ENCODE data around the gene NRP2. TPM values are rescaled to one million over a fixed set of nuclear protein-coding genes. Genes with fewer than 3 reads are reported as not detected.

NRP2 gene
- total and polyA plus RNA-seq, 10 donors = 3.1 to 49.9 (median 26.2) TPM

- TF ChIP-seq POLR2AphosphoS5 (IDR thresholded peaks at IDR 0.05) (no peak), POLR2A (IDR thresholded peaks at IDR 0.05) (no peak)
- TF ChIP-seq, protein P1, sequence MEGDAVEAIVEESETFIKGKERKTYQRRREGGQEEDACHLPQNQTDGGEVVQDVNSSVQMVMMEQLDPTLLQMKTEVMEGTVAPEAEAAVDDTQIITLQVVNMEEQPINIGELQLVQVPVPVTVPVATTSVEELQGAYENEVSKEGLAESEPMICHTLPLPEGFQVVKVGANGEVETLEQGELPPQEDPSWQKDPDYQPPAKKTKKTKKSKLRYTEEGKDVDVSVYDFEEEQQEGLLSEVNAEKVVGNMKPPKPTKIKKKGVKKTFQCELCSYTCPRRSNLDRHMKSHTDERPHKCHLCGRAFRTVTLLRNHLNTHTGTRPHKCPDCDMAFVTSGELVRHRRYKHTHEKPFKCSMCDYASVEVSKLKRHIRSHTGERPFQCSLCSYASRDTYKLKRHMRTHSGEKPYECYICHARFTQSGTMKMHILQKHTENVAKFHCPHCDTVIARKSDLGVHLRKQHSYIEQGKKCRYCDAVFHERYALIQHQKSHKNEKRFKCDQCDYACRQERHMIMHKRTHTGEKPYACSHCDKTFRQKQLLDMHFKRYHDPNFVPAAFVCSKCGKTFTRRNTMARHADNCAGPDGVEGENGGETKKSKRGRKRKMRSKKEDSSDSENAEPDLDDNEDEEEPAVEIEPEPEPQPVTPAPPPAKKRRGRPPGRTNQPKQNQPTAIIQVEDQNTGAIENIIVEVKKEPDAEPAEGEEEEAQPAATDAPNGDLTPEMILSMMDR (IDR thresholded peaks at IDR 0.05 in 8 of 11, conservative IDR thresholded peaks at IDR 0.05 in 3 of 11) = no peak
- no peaks in the 10 kb centered on the region for H3K36me3 ChIP-seq
- peaks cover 0 to 7% (median 2%) of the 10 kb centered on the region in 6 donors for H3K4me1 ChIP-seq
- WGBS, 5 donors = 78 to 90% (median 83%) methylated on average over 2 of the region's 2 CpGs
- no peak overlapping the region for H3K4me3 ChIP-seq
- H3K27me3 ChIP-seq (replicated peaks in 1 of 7) = no peaks in the 10 kb centered on the region
- H3K9me3 ChIP-seq = no peaks in the 10 kb centered on the region
- intact Hi-C loops (cut with DNase I; ENCODE audit: low total_unique reads) = no loop called here
- no peak for DNase-seq
- no peak overlapping the region for H3K27ac ChIP-seq
Measured at GRCh38 chr2:205665791-205666190, 16.5 kb upstream of the NRP2 start.

- no peaks in the 10 kb centered on the region for H3K36me3 ChIP-seq
- H3K4me1 ChIP-seq = peaks cover 0 to under 1% (median 0%) of the 10 kb centered on the region in 6 donors
- intact Hi-C loops (cut with DNase I; ENCODE audit: low total_unique reads) = loop anchor here (10.0 kb wide), 1 partner anchor 795 kb away; no protein-coding TSS in a partner anchor
- WGBS, 5 donors = 91 to 96% (median 94%) methylated on average over 2 of the region's 2 CpGs
- TF ChIP-seq, protein P1 (IDR thresholded peaks at IDR 0.05 in 8 of 11, conservative IDR thresholded peaks at IDR 0.05 in 3 of 11) = no peak
- TF ChIP-seq POLR2A (IDR thresholded peaks at IDR 0.05) (no peak), POLR2AphosphoS5 (IDR thresholded peaks at IDR 0.05) (no peak)
- H3K4me3 ChIP-seq = no peak overlapping the region
- peaks cover 0 to 4% (median 0%) of the 10 kb centered on the region in 7 donors for H3K27me3 ChIP-seq (replicated peaks in 1 of 7)
- H3K9me3 ChIP-seq = no peaks in the 10 kb centered on the region
- H3K27ac ChIP-seq = no peak overlapping the region
- DNase-seq = no peak
Measured at GRCh38 chr2:205670292-205670691, 12.0 kb upstream of the NRP2 start.

GRCh38 chr2:205673312-205673711 is 9.0 kb upstream of the NRP2 start:
- 58 to 78% (median 66%) methylated on average over 1 of the region's 1 CpG for WGBS, 5 donors
- no peak for DNase-seq
- H3K9me3 ChIP-seq = no peaks in the 10 kb centered on the region
- H3K27ac ChIP-seq = no peak overlapping the region
- H3K4me1 ChIP-seq = peaks cover 0 to 9% (median 5%) of the 10 kb centered on the region in 6 donors
- H3K27me3 ChIP-seq (replicated peaks in 1 of 7) = peaks cover 0 to 4% (median 0%) of the 10 kb centered on the region in 7 donors
- no peaks in the 10 kb centered on the region for H3K36me3 ChIP-seq
- TF ChIP-seq POLR2AphosphoS5 (IDR thresholded peaks at IDR 0.05) (no peak), POLR2A (IDR thresholded peaks at IDR 0.05) (no peak)
- TF ChIP-seq, protein P1 (IDR thresholded peaks at IDR 0.05 in 8 of 11, conservative IDR thresholded peaks at IDR 0.05 in 3 of 11) = no peak
- intact Hi-C loops (cut with DNase I; ENCODE audit: low total_unique reads) = loop anchor here (10.0 kb wide), 1 partner anchor 799 kb away; no protein-coding TSS in a partner anchor
- no peak overlapping the region for H3K4me3 ChIP-seq

DNA sequence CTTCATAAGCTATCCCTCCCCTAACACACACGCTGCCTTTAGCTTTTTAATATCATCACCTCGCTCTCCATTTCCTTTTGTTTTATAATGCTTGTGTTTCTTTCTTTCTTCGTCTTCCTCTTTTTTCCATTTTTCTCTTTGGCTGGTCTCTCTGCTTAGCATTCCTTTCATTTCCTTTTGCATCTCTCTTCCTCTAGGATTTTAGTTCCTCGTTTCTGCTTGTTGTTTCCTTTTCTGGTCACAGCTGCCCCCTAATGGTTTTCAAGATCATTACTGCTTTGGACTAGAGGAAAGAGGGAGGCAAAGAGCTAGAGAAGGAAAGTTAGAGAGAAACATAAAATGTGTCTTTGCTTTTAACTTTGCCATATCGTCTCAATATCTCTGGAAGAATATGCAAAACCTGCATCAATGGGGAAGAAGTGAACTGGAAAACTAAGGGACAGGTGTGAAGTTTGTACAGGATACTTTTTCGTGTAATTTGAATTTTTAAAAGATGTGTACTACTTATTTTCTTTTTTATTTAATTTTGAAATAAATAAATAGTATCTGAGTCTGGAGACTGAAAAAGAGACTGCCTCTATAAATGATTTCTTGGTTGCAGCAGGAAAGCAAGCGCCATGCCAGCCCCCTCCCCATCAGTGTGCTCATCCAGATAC is 6.3 kb upstream of the NRP2 start:
- Histone ChIP-seq H3K36me3 (no peaks in the 10 kb centered on the region), H3K27me3 (replicated peaks in 1 of 7) (peaks cover 0 to 16% (median 0%) of the 10 kb centered on the region in 7 donors), H3K9me3 (no peaks in the 10 kb centered on the region), H3K27ac (no peak overlapping the region), H3K4me1 (peaks cover 0 to 22% (median 5%) of the 10 kb centered on the region in 6 donors), H3K4me3 (no peak overlapping the region)
- no peak for DNase-seq
- intact Hi-C loops (cut with DNase I; ENCODE audit: low total_unique reads) = loop anchor here (10.0 kb wide), 1 partner anchor 801 kb away; no protein-coding TSS in a partner anchor
- no peak for TF ChIP-seq POLR2AphosphoS5 (IDR thresholded peaks at IDR 0.05)
- TF ChIP-seq, protein P1 (IDR thresholded peaks at IDR 0.05 in 8 of 11, conservative IDR thresholded peaks at IDR 0.05 in 3 of 11) = peak; percentile 56 to 90 (median 68)
- WGBS, 5 donors = 35 to 44% (median 42%) methylated on average over 7 of the region's 7 CpGs
